ENCODE results near the gene MYO5B. TPM values are rescaled to one million over a fixed set of nuclear protein-coding genes. Genes with fewer than 3 reads are reported as not detected.
A peak's percentile ranks its signal among the peaks of the same experiment; 100 is the strongest.

The MYO5B gene
- total RNA-seq, 2 donors from 2014 or later: 106 to 132 TPM

GRCh38 chr18:50117863-50118262 is 77.1 kb downstream of the MYO5B start:
- intact Hi-C loops (cut with DNase I): loop anchor here (5.0 kb wide), 1 partner anchor 46 kb away; no protein-coding TSS in a partner anchor
- Histone ChIP-seq H3K27ac (no peak overlapping the region), H3K9me3 (no peaks in the 10 kb centered on the region), H3K4me3 (no peak overlapping the region), H3K36me3 (no peaks in the 10 kb centered on the region), H3K4me1 (no peaks in the 10 kb centered on the region), H3K9ac (ENCODE audit: low read depth in 2 of 2, low read length in 2 of 2) (no peak overlapping the region), H3K27me3 (no peaks in the 10 kb centered on the region)
- no peak for DNase-seq
- TF ChIP-seq, protein P1, sequence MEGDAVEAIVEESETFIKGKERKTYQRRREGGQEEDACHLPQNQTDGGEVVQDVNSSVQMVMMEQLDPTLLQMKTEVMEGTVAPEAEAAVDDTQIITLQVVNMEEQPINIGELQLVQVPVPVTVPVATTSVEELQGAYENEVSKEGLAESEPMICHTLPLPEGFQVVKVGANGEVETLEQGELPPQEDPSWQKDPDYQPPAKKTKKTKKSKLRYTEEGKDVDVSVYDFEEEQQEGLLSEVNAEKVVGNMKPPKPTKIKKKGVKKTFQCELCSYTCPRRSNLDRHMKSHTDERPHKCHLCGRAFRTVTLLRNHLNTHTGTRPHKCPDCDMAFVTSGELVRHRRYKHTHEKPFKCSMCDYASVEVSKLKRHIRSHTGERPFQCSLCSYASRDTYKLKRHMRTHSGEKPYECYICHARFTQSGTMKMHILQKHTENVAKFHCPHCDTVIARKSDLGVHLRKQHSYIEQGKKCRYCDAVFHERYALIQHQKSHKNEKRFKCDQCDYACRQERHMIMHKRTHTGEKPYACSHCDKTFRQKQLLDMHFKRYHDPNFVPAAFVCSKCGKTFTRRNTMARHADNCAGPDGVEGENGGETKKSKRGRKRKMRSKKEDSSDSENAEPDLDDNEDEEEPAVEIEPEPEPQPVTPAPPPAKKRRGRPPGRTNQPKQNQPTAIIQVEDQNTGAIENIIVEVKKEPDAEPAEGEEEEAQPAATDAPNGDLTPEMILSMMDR (IDR thresholded peaks at IDR 0.05): no peak

DNA sequence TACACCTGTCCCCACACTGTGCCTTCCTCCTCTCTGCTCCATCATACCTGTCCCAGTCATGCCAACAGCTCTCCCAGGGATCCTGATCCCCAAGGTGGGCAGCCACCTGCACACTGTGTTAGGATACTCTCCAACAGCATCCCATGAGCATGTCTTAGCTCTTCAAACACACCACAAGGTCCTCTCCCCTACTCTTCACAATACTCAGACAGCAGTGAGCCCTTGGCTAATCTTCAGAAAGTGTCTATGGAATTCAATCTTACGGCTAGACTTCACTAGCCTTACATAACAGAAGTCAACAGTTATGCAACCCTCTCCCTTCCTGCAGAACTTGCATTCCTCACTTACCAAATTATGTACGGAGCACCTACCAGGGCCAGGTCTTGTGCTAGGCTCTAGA is 79.9 kb downstream of the MYO5B start:
- no peaks in the 10 kb centered on the region for H3K36me3 ChIP-seq
- intact Hi-C loops (cut with DNase I): loop anchor here (5.0 kb wide), 1 partner anchor 43 kb away; no protein-coding TSS in a partner anchor
- no peak overlapping the region for H3K27ac ChIP-seq
- DNase-seq: no peak
- no peaks in the 10 kb centered on the region for H3K9me3 ChIP-seq
- TF ChIP-seq, protein P1 (IDR thresholded peaks at IDR 0.05): no peak
- no peak overlapping the region for H3K4me3 ChIP-seq
- H3K27me3 ChIP-seq: no peaks in the 10 kb centered on the region
- no peaks in the 10 kb centered on the region for H3K4me1 ChIP-seq
- H3K9ac ChIP-seq (ENCODE audit: low read depth in 2 of 2, low read length in 2 of 2): no peak overlapping the region

DNA sequence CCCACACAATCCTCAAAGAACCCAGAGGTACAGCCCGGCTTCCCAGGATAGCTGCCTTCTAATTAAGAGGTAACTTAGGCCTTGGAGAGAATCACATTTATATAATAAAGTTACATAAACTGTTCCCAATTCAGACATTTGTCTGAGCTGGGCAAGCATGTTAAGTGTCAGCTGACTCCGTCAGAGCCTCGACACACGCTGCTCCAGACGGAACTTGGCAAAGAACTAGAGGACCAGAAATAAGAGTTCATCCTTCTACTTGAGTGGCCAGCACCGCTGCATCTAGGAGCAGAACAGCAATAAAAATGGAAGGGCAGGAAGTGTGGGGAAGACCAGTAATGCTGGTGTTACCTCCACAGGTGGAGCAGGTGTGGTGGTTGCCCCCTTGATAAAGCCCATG is 80.5 kb downstream of the MYO5B start:
- TF ChIP-seq, protein P1 (IDR thresholded peaks at IDR 0.05): no peak
- H3K27ac ChIP-seq: no peak overlapping the region
- H3K4me3 ChIP-seq: no peak overlapping the region
- H3K36me3 ChIP-seq: no peaks in the 10 kb centered on the region
- no peak for DNase-seq
- no peaks in the 10 kb centered on the region for H3K9me3 ChIP-seq
- H3K9ac ChIP-seq (ENCODE audit: low read depth in 2 of 2, low read length in 2 of 2): no peak overlapping the region
- no peaks in the 10 kb centered on the region for H3K4me1 ChIP-seq
- no peaks in the 10 kb centered on the region for H3K27me3 ChIP-seq
- intact Hi-C loops (cut with DNase I): loop anchor here (5.0 kb wide), 1 partner anchor 83 kb away; the partner anchor contains the start of gene MYO5B

GRCh38 chr18:50113726-50114125 is 81.2 kb downstream of the MYO5B start:
- H3K9ac ChIP-seq (ENCODE audit: low read depth in 2 of 2, low read length in 2 of 2): no peak overlapping the region
- no peak overlapping the region for H3K4me3 ChIP-seq
- TF ChIP-seq, protein P1 (IDR thresholded peaks at IDR 0.05): no peak
- intact Hi-C loops (cut with DNase I): loop anchor here (5.0 kb wide), 1 partner anchor 84 kb away; the partner anchor contains the start of gene MYO5B
- DNase-seq: no peak
- H3K36me3 ChIP-seq: no peaks in the 10 kb centered on the region
- H3K9me3 ChIP-seq: no peaks in the 10 kb centered on the region
- H3K27me3 ChIP-seq: no peaks in the 10 kb centered on the region
- no peaks in the 10 kb centered on the region for H3K4me1 ChIP-seq
- H3K27ac ChIP-seq: no peak overlapping the region

DNA sequence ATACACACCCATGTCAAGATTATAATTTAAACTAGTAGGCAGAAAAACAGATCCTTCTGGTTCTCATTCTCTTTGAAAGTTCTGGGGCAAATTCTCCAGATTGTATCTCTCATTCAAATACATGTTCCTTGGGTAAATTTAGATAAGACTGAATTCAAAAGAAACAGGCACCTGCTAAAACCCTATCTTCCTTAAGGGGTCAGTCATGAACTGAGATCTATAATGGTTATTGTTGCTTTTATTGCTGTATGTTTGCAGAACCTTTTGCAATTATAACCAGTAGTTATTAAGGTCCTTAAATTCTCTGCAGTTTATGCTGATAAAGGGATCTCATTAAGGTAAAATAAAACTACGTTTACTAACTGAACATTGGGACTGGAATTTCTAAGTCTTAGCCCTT is 83.5 kb downstream of the MYO5B start:
- Histone ChIP-seq H3K9me3 (no peaks in the 10 kb centered on the region), H3K27ac (no peak overlapping the region), H3K9ac (ENCODE audit: low read depth in 2 of 2, low read length in 2 of 2) (no peak overlapping the region), H3K36me3 (no peaks in the 10 kb centered on the region), H3K27me3 (no peaks in the 10 kb centered on the region), H3K4me1 (no peaks in the 10 kb centered on the region), H3K4me3 (no peak overlapping the region)
- TF ChIP-seq, protein P1 (IDR thresholded peaks at IDR 0.05): peak; percentile 32
- intact Hi-C loops (cut with DNase I): loop anchor here (5.0 kb wide), 1 partner anchor 86 kb away; the partner anchor contains the start of gene MYO5B
- no peak for DNase-seq

Measured in colonic mucosa (tissue), 4 donors.